GM12874 (cell line): ENCODE results near the gene AGA.

Experiments
- TF ChIP-seq, protein P1 (sequence below): IDR thresholded peaks from 2 replicates; pipeline ENCODE4 v1.5.1; 2011; ENCODE audit warnings: low read depth, mild to moderate bottlenecking, control low read depth, low read length, moderate library complexity; ENCODE audit not compliant: insufficient read depth

Gene AGA

DNA sequence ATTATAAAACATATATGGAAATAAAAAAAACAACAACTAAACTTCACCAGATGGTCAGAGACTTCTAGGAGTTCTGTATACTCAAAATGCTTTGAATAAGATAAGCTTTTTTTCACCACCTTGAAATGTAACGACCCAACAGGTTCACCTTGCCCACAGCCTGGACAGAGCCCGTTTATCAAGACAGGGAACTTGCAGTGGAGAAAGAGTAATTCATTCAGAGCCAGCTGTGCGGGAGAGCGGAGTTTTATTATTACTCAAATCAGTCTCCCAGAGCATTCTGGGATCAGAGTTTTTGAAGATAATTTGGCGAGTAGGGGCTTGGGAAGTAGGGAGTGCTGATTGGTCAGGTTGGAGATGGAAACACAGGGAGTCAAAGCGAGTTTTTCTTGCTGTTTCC is 38.5 kb downstream of the AGA start:
- TF ChIP-seq, protein P1, sequence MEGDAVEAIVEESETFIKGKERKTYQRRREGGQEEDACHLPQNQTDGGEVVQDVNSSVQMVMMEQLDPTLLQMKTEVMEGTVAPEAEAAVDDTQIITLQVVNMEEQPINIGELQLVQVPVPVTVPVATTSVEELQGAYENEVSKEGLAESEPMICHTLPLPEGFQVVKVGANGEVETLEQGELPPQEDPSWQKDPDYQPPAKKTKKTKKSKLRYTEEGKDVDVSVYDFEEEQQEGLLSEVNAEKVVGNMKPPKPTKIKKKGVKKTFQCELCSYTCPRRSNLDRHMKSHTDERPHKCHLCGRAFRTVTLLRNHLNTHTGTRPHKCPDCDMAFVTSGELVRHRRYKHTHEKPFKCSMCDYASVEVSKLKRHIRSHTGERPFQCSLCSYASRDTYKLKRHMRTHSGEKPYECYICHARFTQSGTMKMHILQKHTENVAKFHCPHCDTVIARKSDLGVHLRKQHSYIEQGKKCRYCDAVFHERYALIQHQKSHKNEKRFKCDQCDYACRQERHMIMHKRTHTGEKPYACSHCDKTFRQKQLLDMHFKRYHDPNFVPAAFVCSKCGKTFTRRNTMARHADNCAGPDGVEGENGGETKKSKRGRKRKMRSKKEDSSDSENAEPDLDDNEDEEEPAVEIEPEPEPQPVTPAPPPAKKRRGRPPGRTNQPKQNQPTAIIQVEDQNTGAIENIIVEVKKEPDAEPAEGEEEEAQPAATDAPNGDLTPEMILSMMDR = no peak

DNA sequence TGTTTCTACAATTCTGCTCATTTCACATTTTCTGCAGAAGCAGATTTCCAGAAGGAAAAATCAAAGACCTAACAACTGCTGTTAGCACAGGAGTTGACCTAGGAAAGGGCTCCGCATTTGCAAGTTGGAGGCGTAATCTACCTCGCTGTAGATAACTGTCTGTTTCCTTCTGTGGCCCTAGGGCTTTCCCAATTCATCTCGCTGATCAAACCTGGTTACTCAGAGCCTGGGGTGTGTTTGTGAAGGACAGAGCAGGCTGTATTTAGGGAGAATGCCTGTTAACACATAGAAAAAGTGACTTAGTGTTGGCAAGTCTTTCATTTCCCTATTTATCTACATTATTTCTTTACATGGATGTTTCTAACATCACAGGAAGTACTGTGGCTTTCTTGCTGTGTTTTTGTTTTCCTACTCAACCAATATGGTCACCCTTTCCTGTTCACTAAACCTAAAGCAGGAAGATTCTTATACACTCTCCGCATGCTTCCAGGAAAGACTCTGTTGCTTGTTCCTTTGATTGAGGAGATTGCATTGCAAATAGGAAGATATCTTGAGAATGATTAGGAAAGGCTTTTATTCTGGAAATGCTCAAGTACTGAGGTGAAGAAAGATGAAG is 40.5 kb downstream of the AGA start:
- TF ChIP-seq, protein P1 = no peak

DNA sequence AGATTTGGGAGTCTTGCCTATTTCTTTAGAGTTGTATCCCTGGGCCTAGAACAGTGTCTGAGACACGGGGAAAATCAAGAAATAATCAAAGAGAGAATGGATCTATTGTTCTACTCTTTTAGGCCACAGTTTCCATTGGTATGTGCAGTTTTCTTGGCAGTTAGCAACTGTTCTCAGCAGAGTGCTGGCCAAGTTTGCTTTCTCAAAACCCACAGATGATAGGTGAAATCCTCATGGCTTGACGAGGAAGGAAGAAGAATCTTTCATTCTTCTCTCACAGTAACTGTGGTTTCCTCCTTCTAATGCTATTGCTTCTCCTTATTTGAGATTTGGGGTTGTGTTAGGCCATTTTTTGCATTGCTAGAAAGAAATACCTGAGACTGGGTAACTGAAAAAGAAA is 42.2 kb downstream of the AGA start:
- TF ChIP-seq, protein P1 = no peak

DNA sequence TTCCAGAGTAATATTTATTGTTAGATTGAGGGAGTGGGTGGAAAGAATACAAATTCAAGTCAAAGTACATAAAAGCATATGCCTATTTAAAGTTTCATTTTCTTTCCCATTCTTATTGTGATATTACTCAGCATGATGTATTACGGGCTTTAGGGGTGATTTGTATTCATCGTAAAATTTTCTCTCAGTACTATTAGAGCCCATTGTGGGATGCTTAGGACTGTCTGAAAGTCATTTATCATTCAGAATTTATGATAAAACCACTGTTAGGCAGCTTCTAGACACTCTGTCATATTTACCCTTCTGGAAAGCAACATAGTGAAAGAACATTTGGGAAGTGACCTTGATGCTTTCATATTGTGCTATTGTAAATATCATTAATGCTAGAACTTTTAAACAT is 45.9 kb downstream of the AGA start:
- TF ChIP-seq, protein P1 = no peak

DNA sequence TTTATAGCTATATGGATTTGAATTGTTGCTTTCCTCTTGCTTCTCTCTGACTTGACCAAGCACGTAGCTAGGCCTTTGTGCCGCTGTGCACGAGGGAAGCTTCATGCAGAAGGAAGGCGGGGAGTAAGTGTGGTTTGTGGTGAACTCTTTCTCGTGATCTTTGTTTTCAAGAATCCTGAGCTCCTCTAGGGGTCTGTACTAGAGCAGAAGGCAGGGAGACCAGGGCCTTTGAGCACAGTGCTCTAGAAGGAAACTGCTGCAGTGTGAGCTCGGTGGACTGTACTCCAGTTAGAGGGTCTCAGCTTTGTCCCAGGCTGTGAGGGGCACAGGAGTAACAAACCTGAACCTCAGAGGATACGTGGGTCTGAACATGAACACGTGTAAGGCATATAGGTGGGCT is 49.0 kb downstream of the AGA start:
- TF ChIP-seq, protein P1 = no peak

DNA sequence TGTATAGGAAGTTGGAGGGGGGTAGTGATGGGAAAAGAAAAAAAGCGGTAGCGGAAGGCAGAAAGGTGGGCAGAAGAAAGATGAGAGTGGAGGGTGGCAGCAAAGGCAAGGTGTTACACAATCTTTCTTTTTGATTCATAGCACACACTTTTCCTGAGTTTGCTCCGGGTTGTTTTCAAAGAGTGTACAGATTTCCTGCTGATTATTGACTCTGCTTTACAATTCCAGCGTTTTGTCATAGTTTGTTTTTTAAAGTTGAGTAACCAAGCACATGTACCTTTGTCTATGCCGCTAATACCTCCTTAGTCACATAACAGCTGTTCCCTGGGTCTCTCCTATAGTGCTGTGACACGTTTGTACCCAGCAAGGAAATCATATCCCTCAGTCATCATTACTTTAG is 50.3 kb downstream of the AGA start:
- TF ChIP-seq, protein P1 = no peak

DNA sequence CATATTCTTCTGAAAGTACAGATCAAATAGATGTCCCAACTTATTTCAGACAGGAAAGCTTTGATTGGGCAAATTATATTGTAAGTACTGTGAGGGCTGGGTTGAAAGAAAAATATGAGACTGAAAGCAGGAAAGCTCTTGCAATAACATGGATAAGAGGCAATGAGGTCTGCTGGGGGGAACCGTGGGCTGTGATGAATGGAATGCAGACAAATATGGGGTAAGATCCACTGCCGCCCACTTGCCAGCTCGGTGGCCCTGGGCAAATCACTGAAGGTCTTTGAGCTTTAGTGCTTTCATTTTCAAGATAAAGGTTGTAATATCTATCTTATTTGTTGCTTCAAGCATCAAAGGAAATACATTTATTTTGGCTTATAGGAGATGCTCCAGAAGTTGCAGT is 51.0 kb downstream of the AGA start:
- TF ChIP-seq, protein P1 = no peak
